ES-I3 (cell line): ENCODE measurements around the gene PRAC1.
A peak's percentile ranks its signal among the peaks of the same experiment; 100 is the strongest.
"Not testable (repeated sequence)": the region's sequence is repeated elsewhere in the genome, so short reads cannot be mapped to it uniquely, and the experiment has no call there.

Experiments used
- H3K36me3 ChIP-seq: 2 replicates; pipeline ENCODE4 v1.6.1; 2013; ENCODE audit warnings: mild to moderate bottlenecking, low read length, control low read depth, moderate library complexity; ENCODE audit not compliant: insufficient read depth
- H3K4me1 ChIP-seq: 2 replicates; pipeline ENCODE4 v1.6.1; 2013; ENCODE audit warnings: mild to moderate bottlenecking, control low read depth, low read length; ENCODE audit not compliant: insufficient read depth
- H3K9ac ChIP-seq: 2 replicates; pipeline ENCODE4 v1.6.1; 2013; ENCODE audit warnings: low read depth, mild to moderate bottlenecking, low read length, moderate library complexity
- H3K9me3 ChIP-seq: 2 replicates; pipeline ENCODE4 v1.6.1; 2013; ENCODE audit warnings: mild to moderate bottlenecking, low read length, moderate library complexity; ENCODE audit not compliant: control insufficient read depth, insufficient read depth

PRAC1 gene

DNA sequence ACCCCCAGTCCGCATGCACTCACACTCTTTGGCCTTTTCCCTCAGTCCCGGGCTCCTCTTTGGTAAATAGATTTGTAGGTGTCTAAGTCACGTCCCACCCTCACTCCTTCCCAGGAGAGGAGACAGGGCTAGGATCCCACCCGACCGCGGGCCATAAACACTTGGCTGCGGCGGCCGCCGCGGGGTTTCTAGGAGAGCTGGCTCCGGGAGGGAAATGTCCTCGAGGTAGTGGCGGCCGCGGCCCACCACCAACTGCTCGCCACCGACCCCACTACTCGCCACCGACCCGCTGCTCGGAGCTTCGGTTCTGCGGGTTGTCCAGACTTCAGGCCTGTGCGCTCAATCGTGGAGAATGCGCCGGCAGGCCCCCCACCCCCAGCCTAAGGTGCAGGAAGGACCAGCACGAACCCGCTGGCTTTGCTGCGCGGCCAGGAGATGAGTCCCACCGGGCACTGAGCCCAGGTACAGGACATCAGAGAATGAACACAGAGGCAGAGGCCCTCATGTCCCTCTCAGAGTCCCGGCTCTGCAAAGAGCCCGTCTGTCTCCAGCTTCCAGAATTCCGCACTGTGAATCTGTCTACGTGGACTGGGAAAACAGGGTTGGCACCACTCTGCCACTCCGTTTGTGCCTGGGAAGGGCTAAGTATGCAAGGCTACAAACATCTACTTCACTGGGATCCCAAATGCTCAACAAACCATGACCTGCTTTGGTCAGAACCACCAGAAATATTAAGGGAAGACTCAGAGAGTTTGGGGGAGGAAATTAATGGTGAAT, 3.2 kb upstream of the PRAC1 start:
- peaks cover 10% of the 10 kb centered on the region for H3K4me1 ChIP-seq
- H3K9me3 ChIP-seq, result no peaks in the 10 kb centered on the region
- no peaks in the 10 kb centered on the region for H3K36me3 ChIP-seq
- H3K9ac ChIP-seq, result no peak overlapping the region

GRCh38 chr17:48725004-48725287, 2.6 kb upstream of the PRAC1 start:
- Histone ChIP-seq H3K36me3 (no peaks in the 10 kb centered on the region), H3K9ac (no peak overlapping the region), H3K9me3 (no peaks in the 10 kb centered on the region), H3K4me1 (peaks cover 16% of the 10 kb centered on the region)

GRCh38 chr17:48724251-48725003, 2.1 kb upstream of the PRAC1 start:
- Histone ChIP-seq H3K4me1 (peaks cover 17% of the 10 kb centered on the region), H3K9ac (peak overlapping the region; percentile 54; the same call in 1 of the 2 replicates), H3K36me3 (no peaks in the 10 kb centered on the region), H3K9me3 (no peaks in the 10 kb centered on the region)

GRCh38 chr17:48723423-48724250, 1.3 kb upstream of the PRAC1 start:
- H3K36me3 ChIP-seq, result no peaks in the 10 kb centered on the region
- H3K9ac ChIP-seq, result peak overlapping the region; percentile 54; the same call in 1 of the 2 replicates
- peaks cover 17% of the 10 kb centered on the region for H3K4me1 ChIP-seq
- H3K9me3 ChIP-seq, result no peaks in the 10 kb centered on the region

GRCh38 chr17:48722915-48723422, 651 bp upstream of the PRAC1 start, which contains the start of gene PRAC2:
Gene PRAC2 (plus strand): TSS chr17:48723185. CDS start chr17:48724411, 1,226 bp downstream.
- peaks cover 17% of the 10 kb centered on the region for H3K4me1 ChIP-seq
- peak within 1 kb of the TSS; percentile 54 for H3K9ac ChIP-seq
- no peaks in the 10 kb centered on the region for H3K36me3 ChIP-seq
- H3K9me3 ChIP-seq, result no peaks in the 10 kb centered on the region

- no peaks in the 10 kb centered on the region for H3K36me3 ChIP-seq
- H3K9me3 ChIP-seq, result no peaks in the 10 kb centered on the region
- H3K4me1 ChIP-seq, result peaks cover 22% of the 10 kb centered on the region
- H3K9ac ChIP-seq, result no peak overlapping the region
Measured at GRCh38 chr17:48721009-48721402, 1.3 kb downstream of the PRAC1 start.

- Histone ChIP-seq H3K4me1 (peaks cover 25% of the 10 kb centered on the region), H3K9ac (peak overlapping the region; percentile 65)
Measured at GRCh38 chr17:48720266-48721008, 1.9 kb downstream of the PRAC1 start.

DNA sequence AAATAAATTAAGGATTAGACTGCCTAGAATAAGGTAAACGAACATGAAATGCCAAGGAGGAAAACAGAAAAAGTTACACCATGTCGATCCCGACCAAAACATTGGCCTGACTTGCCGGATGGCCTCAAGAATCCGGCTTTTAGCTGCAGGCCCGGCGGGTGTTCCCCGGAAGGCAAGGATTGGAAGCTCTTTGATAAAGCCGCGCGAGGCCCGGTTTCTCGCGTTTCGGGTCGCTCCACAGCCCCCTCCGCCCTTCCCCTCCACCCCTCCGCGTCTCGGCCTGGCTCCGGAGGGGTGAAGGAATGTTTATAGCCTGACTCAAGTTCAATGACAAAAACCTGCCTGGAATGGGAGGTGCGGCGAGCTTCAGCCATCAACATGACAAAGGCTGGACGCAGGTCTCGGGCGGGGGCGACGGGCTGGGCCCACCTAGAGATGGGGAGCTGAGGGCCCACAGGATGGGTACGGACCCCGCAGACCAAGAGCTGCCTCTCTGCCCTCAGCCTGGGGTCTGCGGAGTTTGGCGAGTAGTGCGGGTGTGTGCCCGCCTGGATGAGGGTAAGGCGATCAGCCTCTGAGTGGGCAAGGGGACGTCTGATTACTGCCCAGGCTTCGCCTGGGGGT, 2.6 kb downstream of the PRAC1 start:
- H3K9ac ChIP-seq, result peak overlapping the region; percentile 65
- H3K9me3 ChIP-seq, result no peaks in the 10 kb centered on the region
- peaks cover 25% of the 10 kb centered on the region for H3K4me1 ChIP-seq
- H3K36me3 ChIP-seq, result no peaks in the 10 kb centered on the region

More at GRCh38 chr17:48720266-48721008, 1.9 kb downstream of the PRAC1 start:
- no peaks in the 10 kb centered on the region for H3K9me3 ChIP-seq
- H3K36me3 ChIP-seq, result no peaks in the 10 kb centered on the region

- Histone ChIP-seq H3K36me3 (no peaks in the 10 kb centered on the region), H3K9me3 (no peaks in the 10 kb centered on the region), H3K9ac (peak overlapping the region; percentile 65), H3K4me1 (peaks cover 24% of the 10 kb centered on the region)
Measured at GRCh38 chr17:48718761-48719641, 3.3 kb downstream of the PRAC1 start.

DNA sequence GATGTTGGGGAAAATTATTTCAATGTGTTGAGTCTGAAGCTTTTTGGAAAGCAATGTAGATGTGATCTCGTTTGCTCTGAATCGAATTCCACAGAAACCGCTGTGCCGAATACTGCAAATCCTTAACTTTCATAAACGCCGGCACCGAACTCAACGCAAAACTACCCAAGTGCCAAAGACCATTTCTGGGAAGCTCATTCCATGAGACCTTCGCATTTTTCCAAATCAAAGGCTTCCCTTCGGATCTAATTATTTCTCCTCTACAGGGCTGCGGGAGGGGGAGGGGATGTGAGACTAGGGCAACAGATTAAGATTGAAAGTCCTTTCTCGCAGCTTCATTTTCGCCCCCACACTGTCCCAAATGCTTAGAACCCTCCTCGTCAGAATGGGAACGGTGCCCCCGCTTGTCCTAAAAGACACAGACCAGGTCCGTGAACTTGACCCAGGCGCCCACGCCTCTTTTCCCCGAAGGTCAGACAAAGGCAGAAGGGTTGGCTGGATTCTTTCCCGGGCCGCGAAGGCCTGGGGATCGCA, 4.0 kb downstream of the PRAC1 start:
- no peaks in the 10 kb centered on the region for H3K9me3 ChIP-seq
- peaks cover 21% of the 10 kb centered on the region for H3K4me1 ChIP-seq
- H3K36me3 ChIP-seq, result no peaks in the 10 kb centered on the region
- peak overlapping the region; percentile 65 for H3K9ac ChIP-seq

- peak overlapping the region; percentile 65; the same call in 1 of the 2 replicates for H3K9ac ChIP-seq
- H3K4me1 ChIP-seq, result peaks cover 21% of the 10 kb centered on the region
- no peaks in the 10 kb centered on the region for H3K36me3 ChIP-seq
- H3K9me3 ChIP-seq, result no peaks in the 10 kb centered on the region
Measured at GRCh38 chr17:48717367-48718226, 4.7 kb downstream of the PRAC1 start.

DNA sequence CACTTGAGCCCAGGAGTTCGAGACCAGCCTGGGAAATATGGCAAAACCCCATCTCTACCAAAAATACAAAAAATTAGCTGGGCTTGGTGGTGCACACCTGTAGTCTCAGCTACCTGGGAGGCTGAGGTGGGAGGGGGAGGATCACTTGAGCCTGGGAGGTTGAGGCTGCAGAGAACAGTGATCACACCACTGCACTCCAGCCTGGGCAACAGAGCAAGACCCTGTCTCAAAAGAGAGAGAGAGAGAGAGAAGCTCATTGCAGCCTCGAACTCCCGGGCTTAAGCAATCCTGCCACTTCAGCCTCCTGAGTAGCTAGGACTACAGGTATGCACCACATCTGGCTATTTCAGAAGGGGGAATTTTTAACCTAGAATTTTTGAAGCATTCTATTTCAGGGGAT, 5.8 kb downstream of the PRAC1 start:
- H3K9me3 ChIP-seq, H3K36me3 ChIP-seq, H3K9ac ChIP-seq: not testable (repeated sequence)
- peaks cover 21% of the 10 kb centered on the region for H3K4me1 ChIP-seq
